ENCODE results near the gene RERE.

Gene RERE

DNA sequence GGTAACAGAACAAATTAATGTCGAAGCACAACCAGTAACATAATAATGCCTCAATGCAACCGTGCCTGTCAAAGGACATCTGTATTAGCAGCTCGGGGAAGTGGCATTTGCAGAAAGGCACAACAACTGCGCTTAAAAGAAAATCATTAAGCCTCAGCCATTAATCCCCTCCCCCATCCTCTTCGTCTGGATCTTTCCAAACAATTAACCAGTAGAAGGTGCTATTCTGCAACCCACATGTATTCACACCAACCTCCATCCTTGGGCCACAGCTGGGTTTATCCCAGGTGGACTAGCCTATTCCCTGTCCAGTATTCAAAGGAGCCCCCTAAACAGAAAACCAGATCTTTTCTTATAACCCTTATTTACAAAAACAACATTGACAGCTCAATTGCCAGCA is 2.6 kb downstream of the RERE start:
- no peak overlapping the region for H3K4me3 ChIP-seq (ENCODE audit: low read depth, low read length)
- TF ChIP-seq, protein P1, sequence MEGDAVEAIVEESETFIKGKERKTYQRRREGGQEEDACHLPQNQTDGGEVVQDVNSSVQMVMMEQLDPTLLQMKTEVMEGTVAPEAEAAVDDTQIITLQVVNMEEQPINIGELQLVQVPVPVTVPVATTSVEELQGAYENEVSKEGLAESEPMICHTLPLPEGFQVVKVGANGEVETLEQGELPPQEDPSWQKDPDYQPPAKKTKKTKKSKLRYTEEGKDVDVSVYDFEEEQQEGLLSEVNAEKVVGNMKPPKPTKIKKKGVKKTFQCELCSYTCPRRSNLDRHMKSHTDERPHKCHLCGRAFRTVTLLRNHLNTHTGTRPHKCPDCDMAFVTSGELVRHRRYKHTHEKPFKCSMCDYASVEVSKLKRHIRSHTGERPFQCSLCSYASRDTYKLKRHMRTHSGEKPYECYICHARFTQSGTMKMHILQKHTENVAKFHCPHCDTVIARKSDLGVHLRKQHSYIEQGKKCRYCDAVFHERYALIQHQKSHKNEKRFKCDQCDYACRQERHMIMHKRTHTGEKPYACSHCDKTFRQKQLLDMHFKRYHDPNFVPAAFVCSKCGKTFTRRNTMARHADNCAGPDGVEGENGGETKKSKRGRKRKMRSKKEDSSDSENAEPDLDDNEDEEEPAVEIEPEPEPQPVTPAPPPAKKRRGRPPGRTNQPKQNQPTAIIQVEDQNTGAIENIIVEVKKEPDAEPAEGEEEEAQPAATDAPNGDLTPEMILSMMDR (IDR thresholded peaks at IDR 0.05; ENCODE audit: insufficient read depth, low read depth, low read length, missing control alignments) = no peak
- no peak for DNase-seq (ENCODE audit: low read depth)

DNA sequence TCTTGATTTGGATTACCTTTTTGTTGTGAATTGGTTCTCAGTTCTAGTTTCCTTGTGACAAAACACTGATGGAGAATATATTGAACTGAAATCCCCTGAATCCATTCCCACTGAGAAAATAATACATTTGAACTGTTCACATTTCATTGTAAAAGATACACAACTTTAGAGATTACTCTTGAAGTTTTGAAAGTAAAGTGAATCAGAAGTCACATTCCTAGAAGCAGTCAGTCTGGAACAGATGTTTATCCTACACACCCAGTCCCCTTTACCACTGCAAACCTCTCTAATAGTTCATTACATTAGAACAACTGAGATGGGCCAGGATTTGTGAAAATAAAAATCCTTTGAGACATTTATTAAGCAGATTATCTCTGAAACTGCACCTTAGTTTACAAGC is 3.4 kb downstream of the RERE start:
- TF ChIP-seq, protein P1 (IDR thresholded peaks at IDR 0.05; ENCODE audit: insufficient read depth, low read depth, low read length, missing control alignments) = no peak
- no peak for DNase-seq (ENCODE audit: low read depth)
- no peak overlapping the region for H3K4me3 ChIP-seq (ENCODE audit: low read depth, low read length)

DNA sequence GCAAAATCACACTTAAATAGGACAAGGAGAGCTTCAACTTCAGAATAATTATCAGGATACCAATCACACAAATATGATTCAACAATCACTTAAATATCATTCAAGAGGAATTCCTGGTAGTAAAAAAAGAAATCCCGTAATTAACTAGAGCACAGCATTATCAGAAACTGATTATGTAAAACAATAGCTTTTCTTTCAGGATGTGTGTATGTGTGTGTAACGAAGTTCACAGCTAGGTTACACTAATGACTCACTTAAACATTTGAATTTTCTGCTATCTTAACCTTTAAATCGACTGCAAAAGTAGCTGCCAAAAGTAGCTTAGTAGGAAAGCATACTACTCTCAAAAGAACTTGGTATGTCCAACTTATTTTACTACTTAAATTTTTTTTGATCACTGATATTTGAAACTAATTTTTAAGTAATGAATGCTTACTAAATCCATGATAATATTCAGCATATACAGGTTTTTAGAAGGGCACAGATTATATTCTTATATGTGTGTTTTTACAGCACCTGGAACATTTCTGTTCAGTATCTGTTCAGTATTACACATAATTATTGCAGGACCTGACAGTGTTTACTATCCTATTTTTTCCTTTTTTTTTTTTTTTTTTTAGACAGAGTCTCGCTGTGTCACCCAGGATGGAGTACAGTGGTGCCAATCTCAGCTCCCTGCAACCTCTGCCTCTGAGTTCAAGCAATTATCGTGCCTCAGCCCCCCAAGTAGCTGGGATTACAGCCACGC is 4.2 kb downstream of the RERE start:
- DNase-seq (ENCODE audit: low read depth) = no peak
- TF ChIP-seq, protein P1 (IDR thresholded peaks at IDR 0.05; ENCODE audit: insufficient read depth, low read depth, low read length, missing control alignments) = no peak
- H3K4me3 ChIP-seq (ENCODE audit: low read depth, low read length) = no peak overlapping the region

DNA sequence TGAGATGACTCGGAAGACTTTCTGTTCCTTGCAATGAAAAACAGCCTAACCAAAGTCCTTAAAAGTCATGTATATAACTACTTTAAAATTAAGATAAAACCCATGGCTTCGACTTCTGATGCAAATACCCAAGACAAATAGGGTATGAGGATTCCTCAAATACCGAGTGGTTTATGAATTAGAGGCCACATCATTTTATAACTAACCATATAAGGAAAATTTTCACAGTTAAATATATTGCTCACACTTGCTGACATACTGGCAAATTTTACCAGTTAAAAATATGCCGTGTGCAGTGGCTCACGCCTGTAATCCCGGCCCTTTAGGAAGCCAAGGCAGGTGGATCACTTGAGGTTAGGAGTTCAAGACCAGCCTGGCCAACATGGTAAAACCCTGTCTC is 5.4 kb downstream of the RERE start:
- H3K4me3 ChIP-seq (ENCODE audit: low read depth, low read length) = no peak overlapping the region
- no peak for DNase-seq (ENCODE audit: low read depth)

DNA sequence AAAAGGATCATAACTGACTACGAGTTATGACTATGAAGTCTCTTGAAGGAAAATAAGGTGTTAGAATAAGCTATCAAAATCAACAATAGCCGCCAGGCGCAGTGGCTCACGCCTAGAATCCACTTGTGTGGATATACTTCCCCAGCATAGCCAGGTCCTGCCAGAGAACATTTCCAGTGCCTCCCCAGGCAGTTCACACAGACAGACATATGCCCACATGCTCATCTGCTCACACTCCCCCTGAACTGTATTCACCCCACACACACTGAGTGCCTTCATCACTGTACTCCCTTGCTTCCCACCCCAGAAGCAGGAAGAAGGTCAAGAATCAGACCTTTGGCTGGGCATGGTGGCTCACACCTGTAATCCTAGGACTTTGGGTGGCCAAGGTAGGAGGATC is 6.5 kb downstream of the RERE start:
- TF ChIP-seq, protein P1 (IDR thresholded peaks at IDR 0.05; ENCODE audit: insufficient read depth, low read depth, low read length, missing control alignments) = no peak
- H3K4me3 ChIP-seq (ENCODE audit: low read depth, low read length) = no peak overlapping the region

More for the DNA sequence above, 5.4 kb downstream of the RERE start:
- TF ChIP-seq, protein P1 (IDR thresholded peaks at IDR 0.05; ENCODE audit: insufficient read depth, low read depth, low read length, missing control alignments) = no peak

DNA sequence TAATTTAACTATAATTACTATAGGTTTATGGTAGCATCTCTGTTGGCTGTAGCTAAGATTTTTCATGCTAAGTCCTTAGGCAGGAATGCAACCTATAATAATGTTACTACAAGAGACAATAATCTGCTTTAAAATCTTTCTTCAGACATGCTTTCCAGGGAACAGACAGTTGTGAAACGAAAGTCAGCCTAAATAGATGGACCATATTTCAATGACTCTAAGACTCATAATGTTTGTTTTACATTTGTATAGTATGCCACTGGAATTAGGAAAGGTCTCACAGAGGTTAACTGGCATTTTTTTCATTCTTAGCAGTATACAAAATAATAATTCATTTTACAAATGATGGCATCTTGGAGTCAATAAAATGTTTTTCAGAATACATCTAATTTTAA is 8.1 kb downstream of the RERE start:
- DNase-seq (ENCODE audit: low read depth) = no peak
- TF ChIP-seq, protein P1 (IDR thresholded peaks at IDR 0.05; ENCODE audit: insufficient read depth, low read depth, low read length, missing control alignments) = no peak
- H3K4me3 ChIP-seq (ENCODE audit: low read depth, low read length) = no peak overlapping the region

More for the DNA sequence above, 6.5 kb downstream of the RERE start:
- no peak for DNase-seq (ENCODE audit: low read depth)

DNA sequence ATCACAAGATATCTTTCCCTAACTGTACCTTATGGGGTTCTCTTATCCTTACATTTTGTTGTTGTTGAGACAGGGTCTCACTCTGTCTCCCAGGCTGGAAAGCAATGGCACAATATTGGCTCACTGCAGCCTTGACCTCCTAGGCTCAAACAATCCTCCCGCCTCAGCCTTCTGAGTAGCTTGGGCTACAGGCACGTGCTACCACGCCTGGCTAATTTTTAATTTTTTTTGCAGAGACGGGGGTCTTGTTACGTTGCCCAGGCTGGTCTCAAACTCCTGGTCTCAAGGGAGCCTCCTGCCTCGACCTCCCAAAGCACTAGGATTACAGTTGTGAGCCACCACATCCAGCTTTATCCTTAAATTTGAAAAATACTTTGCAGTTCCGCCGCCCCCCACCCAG is 10.4 kb downstream of the RERE start:
- no peak overlapping the region for H3K4me3 ChIP-seq (ENCODE audit: low read depth, low read length)
- DNase-seq (ENCODE audit: low read depth) = no peak
- TF ChIP-seq, protein P1 (IDR thresholded peaks at IDR 0.05; ENCODE audit: insufficient read depth, low read depth, low read length, missing control alignments) = no peak
